Measurements from ENCODE around the gene PNRC1. TPM values are rescaled to one million over a fixed set of nuclear protein-coding genes. Genes with fewer than 3 reads are reported as not detected.
A peak's percentile ranks its signal among the peaks of the same experiment; 100 is the strongest.

The PNRC1 gene
- total and polyA plus RNA-seq, 8 donors, result 30.2 to 170 (median 115) TPM

GRCh38 chr6:89082486-89082891 lies 1.9 kb downstream of the PNRC1 start:
- peak overlapping the region; percentile 29 to 100 (median 93) for H3K4me3 ChIP-seq
- H3K27ac ChIP-seq, result peak overlapping the region; percentile 99 to 100 (median 100)
- H3K9me3 ChIP-seq, result no peaks in the 10 kb centered on the region
- no peak for TF ChIP-seq CTCF (IDR thresholded peaks at IDR 0.05)
- DNase-seq, result no peak
- peaks cover 12 to 25% (median 17%) of the 10 kb centered on the region in 3 donors for H3K4me1 ChIP-seq
- ATAC-seq, result peak in 1 of 4 donors; percentile 10
- WGBS, 2 donors, result 1% methylated on average over 9 of the region's 9 CpGs
- H3K27me3 ChIP-seq, result no peaks in the 10 kb centered on the region
- H3K36me3 ChIP-seq, result peaks cover 0 to 26% (median 3%) of the 10 kb centered on the region in 3 donors
- intact Hi-C loops (cut with DNase I), result no loop called here
- FAIRE-seq, result no peak

- ATAC-seq (no peak), FAIRE-seq (no peak), DNase-seq (no peak)
- Histone ChIP-seq H3K4me3 (peak overlapping the region in 1 of 4 donors; percentile 100), H3K27me3 (no peaks in the 10 kb centered on the region), H3K36me3 (peaks cover 0 to 26% (median 3%) of the 10 kb centered on the region in 3 donors), H3K27ac (no peak overlapping the region), H3K4me1 (peaks cover 12 to 25% (median 17%) of the 10 kb centered on the region in 3 donors), H3K9me3 (no peaks in the 10 kb centered on the region)
- no peak for TF ChIP-seq CTCF (IDR thresholded peaks at IDR 0.05)
- intact Hi-C loops (cut with DNase I), result no loop called here
Measured at GRCh38 chr6:89084542-89084941, 4.0 kb downstream of the PNRC1 start.

GRCh38 chr6:89084954-89085353 lies 4.4 kb downstream of the PNRC1 start:
- no peaks in the 10 kb centered on the region for H3K9me3 ChIP-seq
- no peak for TF ChIP-seq CTCF (IDR thresholded peaks at IDR 0.05)
- intact Hi-C loops (cut with DNase I), result no loop called here
- H3K4me1 ChIP-seq, result peaks cover 12 to 25% (median 17%) of the 10 kb centered on the region in 3 donors
- H3K4me3 ChIP-seq, result no peak overlapping the region
- H3K36me3 ChIP-seq, result peaks cover 0 to 26% (median 3%) of the 10 kb centered on the region in 3 donors
- DNase-seq, result no peak
- no peak for FAIRE-seq
- no peaks in the 10 kb centered on the region for H3K27me3 ChIP-seq
- WGBS, 2 donors, result 62 to 64% methylated on average over 3 of the region's 3 CpGs
- H3K27ac ChIP-seq, result no peak overlapping the region
- ATAC-seq, result no peak

GRCh38 chr6:89085409-89086205 lies 5.1 kb downstream of the PNRC1 start:
- TF ChIP-seq CTCF (IDR thresholded peaks at IDR 0.05), result no peak
- peaks cover 0 to 26% (median 3%) of the 10 kb centered on the region in 3 donors for H3K36me3 ChIP-seq
- no peak for DNase-seq
- ATAC-seq, result no peak
- no peaks in the 10 kb centered on the region for H3K27me3 ChIP-seq
- no peaks in the 10 kb centered on the region for H3K9me3 ChIP-seq
- no peak for FAIRE-seq
- no peak overlapping the region for H3K27ac ChIP-seq
- H3K4me1 ChIP-seq, result peaks cover 12 to 25% (median 17%) of the 10 kb centered on the region in 3 donors
- intact Hi-C loops (cut with DNase I), result no loop called here
- 93 to 94% methylated on average over 12 of the region's 12 CpGs for WGBS, 2 donors
- H3K4me3 ChIP-seq, result no peak overlapping the region

- no peak for TF ChIP-seq CTCF (IDR thresholded peaks at IDR 0.05)
Measured at GRCh38 chr6:89087881-89088280, 7.3 kb downstream of the PNRC1 start.

More at GRCh38 chr6:89087881-89088280, 7.3 kb downstream of the PNRC1 start:
- Histone ChIP-seq H3K9me3 (no peaks in the 10 kb centered on the region), H3K27ac (no peak overlapping the region), H3K4me3 (no peak overlapping the region), H3K4me1 (peaks cover 12 to 25% (median 17%) of the 10 kb centered on the region in 3 donors), H3K27me3 (no peaks in the 10 kb centered on the region), H3K36me3 (peaks cover 0 to 26% (median 3%) of the 10 kb centered on the region in 3 donors)
- DNase-seq (no peak), FAIRE-seq (no peak), ATAC-seq (no peak)
- intact Hi-C loops (cut with DNase I), result no loop called here
- WGBS, 2 donors, result 63 to 83% methylated on average over 1 of the region's 1 CpG
